ENCODE results near the gene CNIH2. TPM values are rescaled to one million over a fixed set of nuclear protein-coding genes. Genes with fewer than 3 reads are reported as not detected.

The CNIH2 gene
- total and polyA plus RNA-seq, 2 of the 13 experiments (the other 11 are each of a cell fraction or from before 2014, with no cell fraction given) = 0.60 to 0.69 TPM

DNA sequence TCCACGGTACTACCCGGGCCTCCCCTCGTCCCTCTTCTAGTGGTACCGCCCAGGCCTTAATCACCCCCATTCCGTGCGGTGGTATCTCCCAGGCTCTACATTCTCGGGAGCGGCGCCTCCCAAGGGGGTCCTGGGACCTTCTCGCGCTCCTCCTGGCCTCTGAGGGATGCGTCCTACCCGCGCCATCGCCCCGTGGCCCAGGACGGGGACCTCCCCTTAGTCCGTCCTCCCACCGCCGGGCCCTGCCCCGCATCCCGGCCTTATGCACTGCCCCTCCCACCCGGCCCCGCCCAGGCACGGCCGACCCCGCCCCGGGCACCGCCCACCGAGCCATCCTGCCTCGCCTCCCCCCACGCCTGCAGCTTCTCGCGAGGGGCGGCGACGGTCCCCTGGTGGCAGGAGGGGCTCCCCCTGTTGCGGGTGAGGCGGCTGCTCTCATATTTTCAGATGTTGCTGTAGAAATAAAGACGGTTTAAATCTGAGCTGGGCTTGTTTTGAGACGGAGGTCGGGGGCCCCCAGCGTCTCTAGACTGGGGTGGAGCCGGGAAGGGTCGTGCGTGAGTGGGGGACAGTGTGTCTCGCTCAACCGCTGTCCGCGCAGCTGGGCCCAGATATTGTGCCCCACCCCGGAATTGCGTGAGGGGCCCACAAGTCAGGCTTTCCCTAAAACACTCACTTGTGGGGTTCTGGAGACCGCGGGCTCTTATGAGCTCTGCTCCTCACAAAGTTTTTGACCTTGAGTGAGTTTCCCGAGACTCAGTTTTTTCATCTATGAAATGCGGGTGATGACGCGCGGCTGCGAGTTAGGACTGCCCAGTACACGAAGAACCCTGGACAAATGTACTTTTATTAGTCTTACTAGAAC, 10.4 kb upstream of the CNIH2 start (continued):
- TF ChIP-seq, protein P1, sequence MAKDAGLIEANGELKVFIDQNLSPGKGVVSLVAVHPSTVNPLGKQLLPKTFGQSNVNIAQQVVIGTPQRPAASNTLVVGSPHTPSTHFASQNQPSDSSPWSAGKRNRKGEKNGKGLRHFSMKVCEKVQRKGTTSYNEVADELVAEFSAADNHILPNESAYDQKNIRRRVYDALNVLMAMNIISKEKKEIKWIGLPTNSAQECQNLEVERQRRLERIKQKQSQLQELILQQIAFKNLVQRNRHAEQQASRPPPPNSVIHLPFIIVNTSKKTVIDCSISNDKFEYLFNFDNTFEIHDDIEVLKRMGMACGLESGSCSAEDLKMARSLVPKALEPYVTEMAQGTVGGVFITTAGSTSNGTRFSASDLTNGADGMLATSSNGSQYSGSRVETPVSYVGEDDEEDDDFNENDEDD (CRISPR knock-in tag; IDR thresholded peaks at IDR 0.05; ENCODE audit: borderline replicate concordance) = no peak
- 0 out of 2 replicates have a peak, but pooled peaks have one; percentile 44 for TF ChIP-seq ZBTB42 (CRISPR knock-in tag; IDR thresholded peaks at IDR 0.05)
- TF ChIP-seq, protein P2, sequence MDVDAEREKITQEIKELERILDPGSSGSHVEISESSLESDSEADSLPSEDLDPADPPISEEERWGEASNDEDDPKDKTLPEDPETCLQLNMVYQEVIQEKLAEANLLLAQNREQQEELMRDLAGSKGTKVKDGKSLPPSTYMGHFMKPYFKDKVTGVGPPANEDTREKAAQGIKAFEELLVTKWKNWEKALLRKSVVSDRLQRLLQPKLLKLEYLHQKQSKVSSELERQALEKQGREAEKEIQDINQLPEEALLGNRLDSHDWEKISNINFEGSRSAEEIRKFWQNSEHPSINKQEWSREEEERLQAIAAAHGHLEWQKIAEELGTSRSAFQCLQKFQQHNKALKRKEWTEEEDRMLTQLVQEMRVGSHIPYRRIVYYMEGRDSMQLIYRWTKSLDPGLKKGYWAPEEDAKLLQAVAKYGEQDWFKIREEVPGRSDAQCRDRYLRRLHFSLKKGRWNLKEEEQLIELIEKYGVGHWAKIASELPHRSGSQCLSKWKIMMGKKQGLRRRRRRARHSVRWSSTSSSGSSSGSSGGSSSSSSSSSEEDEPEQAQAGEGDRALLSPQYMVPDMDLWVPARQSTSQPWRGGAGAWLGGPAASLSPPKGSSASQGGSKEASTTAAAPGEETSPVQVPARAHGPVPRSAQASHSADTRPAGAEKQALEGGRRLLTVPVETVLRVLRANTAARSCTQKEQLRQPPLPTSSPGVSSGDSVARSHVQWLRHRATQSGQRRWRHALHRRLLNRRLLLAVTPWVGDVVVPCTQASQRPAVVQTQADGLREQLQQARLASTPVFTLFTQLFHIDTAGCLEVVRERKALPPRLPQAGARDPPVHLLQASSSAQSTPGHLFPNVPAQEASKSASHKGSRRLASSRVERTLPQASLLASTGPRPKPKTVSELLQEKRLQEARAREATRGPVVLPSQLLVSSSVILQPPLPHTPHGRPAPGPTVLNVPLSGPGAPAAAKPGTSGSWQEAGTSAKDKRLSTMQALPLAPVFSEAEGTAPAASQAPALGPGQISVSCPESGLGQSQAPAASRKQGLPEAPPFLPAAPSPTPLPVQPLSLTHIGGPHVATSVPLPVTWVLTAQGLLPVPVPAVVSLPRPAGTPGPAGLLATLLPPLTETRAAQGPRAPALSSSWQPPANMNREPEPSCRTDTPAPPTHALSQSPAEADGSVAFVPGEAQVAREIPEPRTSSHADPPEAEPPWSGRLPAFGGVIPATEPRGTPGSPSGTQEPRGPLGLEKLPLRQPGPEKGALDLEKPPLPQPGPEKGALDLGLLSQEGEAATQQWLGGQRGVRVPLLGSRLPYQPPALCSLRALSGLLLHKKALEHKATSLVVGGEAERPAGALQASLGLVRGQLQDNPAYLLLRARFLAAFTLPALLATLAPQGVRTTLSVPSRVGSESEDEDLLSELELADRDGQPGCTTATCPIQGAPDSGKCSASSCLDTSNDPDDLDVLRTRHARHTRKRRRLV (CRISPR knock-in tag; IDR thresholded peaks at IDR 0.05) = no peak
- TF ChIP-seq YY1 (IDR thresholded peaks at IDR 0.05; ENCODE audit: insufficient read depth, insufficient replicate concordance, low read depth, low read length) = peak; percentile 8
- TF ChIP-seq NFKBIZ (CRISPR knock-in tag; IDR thresholded peaks at IDR 0.05) = no peak
- TF ChIP-seq NCOA5 (CRISPR knock-in tag; IDR thresholded peaks at IDR 0.05) = no peak
- peak; percentile 5; the same call in 1 of the 2 replicates for TF ChIP-seq KDM5B (CRISPR knock-in tag; IDR thresholded peaks at IDR 0.05; ENCODE audit: borderline replicate concordance)
- TF ChIP-seq TRIM24 (CRISPR knock-in tag; IDR thresholded peaks at IDR 0.05) = no peak
- no peak for TF ChIP-seq KDM1A (CRISPR knock-in tag; IDR thresholded peaks at IDR 0.05)
- 0 out of 2 replicates have a peak, but pooled peaks have one; percentile 27 for TF ChIP-seq ZNF788 (CRISPR knock-in tag; IDR thresholded peaks at IDR 0.05; ENCODE audit: borderline replicate concordance)
- TF ChIP-seq ARNT2 (CRISPR knock-in tag; IDR thresholded peaks at IDR 0.05; ENCODE audit: low read depth) = no peak
- TF ChIP-seq ZNF10 (CRISPR knock-in tag; IDR thresholded peaks at IDR 0.05; ENCODE audit: borderline replicate concordance, low read depth) = no peak
- TF ChIP-seq, protein P3, sequence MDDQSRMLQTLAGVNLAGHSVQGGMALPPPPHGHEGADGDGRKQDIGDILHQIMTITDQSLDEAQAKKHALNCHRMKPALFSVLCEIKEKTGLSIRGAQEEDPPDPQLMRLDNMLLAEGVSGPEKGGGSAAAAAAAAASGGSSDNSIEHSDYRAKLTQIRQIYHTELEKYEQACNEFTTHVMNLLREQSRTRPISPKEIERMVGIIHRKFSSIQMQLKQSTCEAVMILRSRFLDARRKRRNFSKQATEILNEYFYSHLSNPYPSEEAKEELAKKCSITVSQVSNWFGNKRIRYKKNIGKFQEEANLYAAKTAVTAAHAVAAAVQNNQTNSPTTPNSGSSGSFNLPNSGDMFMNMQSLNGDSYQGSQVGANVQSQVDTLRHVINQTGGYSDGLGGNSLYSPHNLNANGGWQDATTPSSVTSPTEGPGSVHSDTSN (CRISPR knock-in tag; IDR thresholded peaks at IDR 0.05; ENCODE audit: borderline replicate concordance) = no peak
- TF ChIP-seq NFIC (IDR thresholded peaks at IDR 0.05; ENCODE audit: low read length) = no peak
- no peak for TF ChIP-seq ZNF558 (CRISPR knock-in tag; IDR thresholded peaks at IDR 0.05; ENCODE audit: borderline replicate concordance)
- TF ChIP-seq RBFOX2 (IDR thresholded peaks at IDR 0.05; ENCODE audit: low read depth, low read length) = peak; percentile 41; the same call in 1 of the 2 replicates
- TF ChIP-seq, protein P4, sequence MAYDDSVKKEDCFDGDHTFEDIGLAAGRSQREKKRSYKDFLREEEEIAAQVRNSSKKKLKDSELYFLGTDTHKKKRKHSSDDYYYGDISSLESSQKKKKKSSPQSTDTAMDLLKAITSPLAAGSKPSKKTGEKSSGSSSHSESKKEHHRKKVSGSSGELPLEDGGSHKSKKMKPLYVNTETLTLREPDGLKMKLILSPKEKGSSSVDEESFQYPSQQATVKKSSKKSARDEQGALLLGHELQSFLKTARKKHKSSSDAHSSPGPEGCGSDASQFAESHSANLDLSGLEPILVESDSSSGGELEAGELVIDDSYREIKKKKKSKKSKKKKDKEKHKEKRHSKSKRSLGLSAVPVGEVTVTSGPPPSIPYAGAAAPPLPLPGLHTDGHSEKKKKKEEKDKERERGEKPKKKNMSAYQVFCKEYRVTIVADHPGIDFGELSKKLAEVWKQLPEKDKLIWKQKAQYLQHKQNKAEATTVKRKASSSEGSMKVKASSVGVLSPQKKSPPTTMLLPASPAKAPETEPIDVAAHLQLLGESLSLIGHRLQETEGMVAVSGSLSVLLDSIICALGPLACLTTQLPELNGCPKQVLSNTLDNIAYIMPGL (CRISPR knock-in tag; IDR thresholded peaks at IDR 0.05; ENCODE audit: borderline replicate concordance in 1 of 2, low read depth in 1 of 2) = no peak

All from HepG2 (cell line).